Chondrocyte (in vitro differentiated cells): Measurements from ENCODE around the gene ASCC2. TPM values are rescaled to one million over a fixed set of nuclear protein-coding genes. Genes with fewer than 3 reads are reported as not detected.
"Not testable (repeated sequence)": the region's sequence is repeated elsewhere in the genome, so short reads cannot be mapped to it uniquely, and the experiment has no call there.

Experiments
- DNase-seq: peaks from one replicate; pipeline ENCODE4 v3.0.0; 2021; ENCODE audit warnings: mixed read lengths, low spot score
- H3K27ac Mint-ChIP-seq: one replicate; pipeline ENCODE4 v1.8.0; 2021; ENCODE audit warnings: mild to moderate bottlenecking, moderate library complexity, mixed read lengths; ENCODE audit not compliant: unreplicated experiment
- H3K27me3 Mint-ChIP-seq: 2 replicates; pipeline ENCODE4 v1.8.0; 2021; ENCODE audit warnings: low read depth, mixed read lengths
- H3K36me3 Mint-ChIP-seq: 2 replicates; pipeline ENCODE4 v1.8.0; 2021; ENCODE audit warnings: low read depth, mixed read lengths
- H3K4me1 Mint-ChIP-seq: 2 replicates; pipeline ENCODE4 v1.8.0; 2021; ENCODE audit warnings: low read depth, mild to moderate bottlenecking, mixed read lengths
- H3K4me3 Mint-ChIP-seq: one replicate; pipeline ENCODE4 v1.8.0; 2021; ENCODE audit warnings: mild to moderate bottlenecking, moderate library complexity, mixed read lengths; ENCODE audit not compliant: unreplicated experiment
- H3K9me3 Mint-ChIP-seq: 2 replicates; pipeline ENCODE4 v1.8.0; 2021; ENCODE audit warnings: low read depth, mixed read lengths
- CTCF ChIP-seq: fragments of 200-600 bp; sonication (generic); IDR thresholded peaks from 2 replicates; pipeline ENCODE4 v1.5.0; 2021; ENCODE audit warnings: antibody characterized with exemption, mild to moderate bottlenecking, moderate library complexity
- total RNA-seq: library from RNA; stranded (reverse); gene quantifications from 3 replicates; pipeline ENCODE4 v1.2.1, GENCODE V29; 2021

ASCC2 gene
- total RNA-seq, 1 donor from 2014 or later, result 43.2 TPM

- Mint-ChIP-seq H3K27me3 (no peaks in the 10 kb centered on the region), H3K27ac (no peak overlapping the region)
- no peak for DNase-seq
Observed at GRCh38 chr22:29758068-29758622, 79.9 kb downstream of the ASCC2 start.

GRCh38 chr22:29757096-29757495, 81.0 kb downstream of the ASCC2 start:
- H3K27ac Mint-ChIP-seq, result no peak overlapping the region
- H3K9me3 Mint-ChIP-seq, result no peaks in the 10 kb centered on the region
- no peak for DNase-seq
- H3K4me1 Mint-ChIP-seq, result peaks cover 8% of the 10 kb centered on the region
- H3K4me3 Mint-ChIP-seq, result no peak overlapping the region
- TF ChIP-seq CTCF, result no peak
- H3K36me3 Mint-ChIP-seq, result no peaks in the 10 kb centered on the region
- H3K27me3 Mint-ChIP-seq, result no peaks in the 10 kb centered on the region

More at GRCh38 chr22:29758068-29758622, 79.9 kb downstream of the ASCC2 start:
- Mint-ChIP-seq H3K4me1 (peaks cover 8% of the 10 kb centered on the region), H3K4me3 (no peak overlapping the region), H3K9me3 (no peaks in the 10 kb centered on the region), H3K36me3 (no peaks in the 10 kb centered on the region)
- no peak for TF ChIP-seq CTCF

- H3K4me1 Mint-ChIP-seq, result peaks cover 8% of the 10 kb centered on the region
- no peak overlapping the region for H3K27ac Mint-ChIP-seq
- H3K27me3 Mint-ChIP-seq, result no peaks in the 10 kb centered on the region
- DNase-seq, result no peak
- H3K36me3 Mint-ChIP-seq, result no peaks in the 10 kb centered on the region
- no peak for TF ChIP-seq CTCF
- H3K4me3 Mint-ChIP-seq, result no peak overlapping the region
- H3K9me3 Mint-ChIP-seq, result no peaks in the 10 kb centered on the region
Observed at GRCh38 chr22:29756341-29756740, 81.7 kb downstream of the ASCC2 start.

- Mint-ChIP-seq H3K9me3 (no peaks in the 10 kb centered on the region), H3K36me3 (no peaks in the 10 kb centered on the region), H3K4me1 (peaks cover 8% of the 10 kb centered on the region), H3K27ac (no peak overlapping the region), H3K27me3 (no peaks in the 10 kb centered on the region), H3K4me3 (no peak overlapping the region)
- no peak for DNase-seq
- no peak for TF ChIP-seq CTCF
Observed at GRCh38 chr22:29755889-29756288, 82.2 kb downstream of the ASCC2 start.

GRCh38 chr22:29754658-29755395, 83.2 kb downstream of the ASCC2 start:
- H3K9me3 Mint-ChIP-seq, H3K27ac Mint-ChIP-seq, H3K27me3 Mint-ChIP-seq, H3K4me1 Mint-ChIP-seq, H3K4me3 Mint-ChIP-seq, DNase-seq, H3K36me3 Mint-ChIP-seq: not testable (repeated sequence)
